Bronchial epithelial cell (primary cell): ENCODE data around the gene NEURL3. TPM values are rescaled to one million over a fixed set of nuclear protein-coding genes. Genes with fewer than 3 reads are reported as not detected.
A peak's percentile ranks its signal among the peaks of the same experiment; 100 is the strongest.

Source experiments
- DNase-seq: peaks from one replicate; pipeline ENCODE4 v3.0.0-alpha.2; 2010; ENCODE audit warnings: low read depth
- FAIRE-seq: peaks from 2 replicates; lab custom pipeline; 2011; peaks lifted over from hg19 to GRCh38; lab: Jason Lieb, UNC
- H3K27me3 ChIP-seq: 2 replicates; pipeline ENCODE4 v1.5.1; 2011; ENCODE audit warnings: low read length; ENCODE audit not compliant: control insufficient read depth, insufficient read depth
- H3K36me3 ChIP-seq: 2 replicates; pipeline ENCODE4 v1.5.1; 2011; ENCODE audit warnings: low read length; ENCODE audit not compliant: control insufficient read depth, insufficient read depth
- H3K4me3 ChIP-seq: 2 replicates; pipeline ENCODE4 v1.5.1; 2011; ENCODE audit warnings: mild to moderate bottlenecking, low read depth, low read length, control low read depth
- total RNA-seq: library from RNA; depleted of rRNA; stranded (reverse); fragments of >200 nt; gene quantifications from 2 replicates; pipeline ENCODE4 v1.2.1, GENCODE V29; 2014
- TF ChIP-seq, protein P1 (sequence below): IDR thresholded peaks from 2 replicates; pipeline ENCODE4 v1.5.1; 2011; ENCODE audit warnings: mild to moderate bottlenecking, moderate library complexity, low read length, control low read depth, inconsistent platforms; ENCODE audit not compliant: insufficient read depth, severe bottlenecking

NEURL3 gene
- total RNA-seq, 1 donor from 2014 or later: not detected

DNA sequence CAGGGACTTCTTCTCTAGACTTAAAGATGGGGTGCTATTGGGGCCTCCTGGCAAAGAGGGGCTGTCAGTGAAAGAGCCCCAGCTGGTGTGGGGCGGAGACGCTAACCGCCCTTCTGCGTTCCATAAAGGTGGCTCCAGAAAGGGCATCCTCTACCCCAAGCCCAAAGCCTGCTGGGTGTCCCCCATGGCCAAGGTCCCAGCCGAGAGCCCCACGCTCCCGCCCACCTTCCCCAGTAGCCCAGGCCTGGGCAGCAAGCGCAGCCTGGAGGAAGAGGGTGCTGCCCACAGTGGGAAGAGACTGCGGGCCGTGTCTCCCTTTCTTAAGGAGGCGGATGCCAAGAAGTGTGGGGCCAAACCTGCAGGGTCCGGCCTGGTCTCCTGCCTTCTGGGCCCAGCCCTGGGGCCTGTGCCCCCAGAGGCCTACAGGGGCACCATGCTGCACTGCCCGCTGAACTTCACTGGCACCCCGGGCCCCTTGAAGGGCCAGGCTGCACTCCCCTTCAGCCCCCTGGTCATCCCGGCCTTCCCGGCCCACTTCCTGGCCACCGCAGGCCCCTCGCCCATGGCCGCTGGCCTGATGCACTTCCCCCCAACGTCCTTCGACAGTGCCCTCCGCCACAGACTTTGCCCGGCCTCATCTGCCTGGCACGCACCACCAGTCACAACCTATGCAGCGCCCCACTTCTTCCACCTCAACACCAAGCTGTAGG, 46.6 kb upstream of the NEURL3 start:
- peaks cover 3% of the 10 kb centered on the region for H3K36me3 ChIP-seq
- DNase-seq (no peak), FAIRE-seq (no peak)
- TF ChIP-seq, protein P1, sequence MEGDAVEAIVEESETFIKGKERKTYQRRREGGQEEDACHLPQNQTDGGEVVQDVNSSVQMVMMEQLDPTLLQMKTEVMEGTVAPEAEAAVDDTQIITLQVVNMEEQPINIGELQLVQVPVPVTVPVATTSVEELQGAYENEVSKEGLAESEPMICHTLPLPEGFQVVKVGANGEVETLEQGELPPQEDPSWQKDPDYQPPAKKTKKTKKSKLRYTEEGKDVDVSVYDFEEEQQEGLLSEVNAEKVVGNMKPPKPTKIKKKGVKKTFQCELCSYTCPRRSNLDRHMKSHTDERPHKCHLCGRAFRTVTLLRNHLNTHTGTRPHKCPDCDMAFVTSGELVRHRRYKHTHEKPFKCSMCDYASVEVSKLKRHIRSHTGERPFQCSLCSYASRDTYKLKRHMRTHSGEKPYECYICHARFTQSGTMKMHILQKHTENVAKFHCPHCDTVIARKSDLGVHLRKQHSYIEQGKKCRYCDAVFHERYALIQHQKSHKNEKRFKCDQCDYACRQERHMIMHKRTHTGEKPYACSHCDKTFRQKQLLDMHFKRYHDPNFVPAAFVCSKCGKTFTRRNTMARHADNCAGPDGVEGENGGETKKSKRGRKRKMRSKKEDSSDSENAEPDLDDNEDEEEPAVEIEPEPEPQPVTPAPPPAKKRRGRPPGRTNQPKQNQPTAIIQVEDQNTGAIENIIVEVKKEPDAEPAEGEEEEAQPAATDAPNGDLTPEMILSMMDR: no peak
- H3K4me3 ChIP-seq: no peak overlapping the region
- no peaks in the 10 kb centered on the region for H3K27me3 ChIP-seq

DNA sequence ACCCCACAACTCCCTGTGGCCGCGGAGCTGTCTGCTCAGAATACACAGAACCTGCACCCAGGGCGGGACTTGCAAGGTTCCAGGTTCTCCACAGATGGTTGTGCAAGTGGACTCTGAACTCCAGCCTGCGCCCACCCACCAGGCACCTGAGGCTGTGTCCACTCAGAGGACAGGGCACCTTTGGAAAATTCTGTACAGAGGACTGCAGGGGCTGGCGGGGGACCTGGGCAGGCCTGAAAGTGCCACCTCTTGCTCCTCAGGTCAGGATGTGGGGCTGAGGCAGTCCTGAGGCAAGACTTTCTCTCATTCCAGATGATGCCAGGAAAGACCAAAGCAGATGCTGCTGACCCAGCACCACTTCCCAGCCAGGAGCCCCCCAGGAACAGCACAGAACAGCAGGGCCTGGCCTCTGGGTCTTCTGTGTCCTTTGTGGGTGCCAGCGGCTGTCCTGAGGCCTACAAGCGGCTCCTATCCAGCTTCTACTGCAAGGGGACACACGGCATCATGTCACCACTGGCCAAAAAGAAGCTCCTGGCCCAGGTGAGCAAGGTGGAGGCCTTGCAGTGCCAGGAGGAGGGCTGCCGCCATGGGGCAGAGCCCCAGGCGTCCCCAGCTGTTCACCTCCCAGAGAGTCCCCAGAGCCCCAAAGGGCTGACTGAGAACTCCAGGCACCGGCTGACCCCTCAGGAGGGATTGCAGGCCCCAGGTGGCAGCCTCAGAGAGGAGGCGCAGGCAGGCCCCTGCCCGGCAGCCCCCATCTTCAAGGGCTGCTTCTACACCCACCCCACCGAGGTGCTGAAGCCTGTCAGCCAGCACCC, 45.8 kb upstream of the NEURL3 start:
- DNase-seq: no peak

DNA sequence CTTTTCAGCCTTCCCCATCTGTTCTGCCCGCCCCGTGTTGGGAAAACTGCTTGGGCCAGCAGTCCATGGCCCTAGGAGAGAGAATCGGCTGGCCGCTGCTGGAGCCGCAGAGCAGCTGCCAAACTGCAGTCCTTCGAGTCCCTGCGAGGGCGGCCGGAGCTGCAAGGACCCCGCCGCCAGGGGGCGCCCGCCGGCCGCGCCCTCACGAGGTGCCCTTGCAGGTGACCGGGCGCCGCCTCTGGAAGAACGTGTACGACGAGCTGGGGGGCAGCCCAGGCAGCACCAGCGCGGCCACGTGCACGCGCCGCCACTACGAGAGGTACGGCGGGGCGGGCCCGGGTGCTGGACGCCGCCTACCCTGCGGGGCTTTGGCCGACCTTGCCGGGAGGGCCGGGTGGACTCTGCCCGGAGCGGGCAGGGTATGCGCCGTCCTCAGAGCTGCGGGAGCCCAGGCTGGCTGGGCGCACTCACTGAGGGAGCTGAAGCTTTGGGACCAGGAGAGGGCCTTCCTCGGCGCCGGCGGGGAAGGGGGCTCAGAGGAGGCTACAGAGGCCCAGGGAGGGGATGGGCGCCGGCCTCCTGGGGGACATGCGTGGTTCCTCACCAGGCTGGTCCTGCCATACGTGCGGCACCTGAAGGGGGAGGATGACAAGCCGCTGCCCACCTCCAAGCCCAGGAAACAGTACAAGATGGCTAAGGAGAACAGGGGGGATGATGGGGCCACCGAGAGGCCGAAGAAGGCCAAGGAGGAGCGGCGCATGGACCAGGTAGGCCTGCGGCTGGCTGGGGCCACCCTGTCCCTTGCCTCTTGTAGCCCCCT, 45.0 kb upstream of the NEURL3 start:
- TF ChIP-seq, protein P1: peak; percentile 61
- Histone ChIP-seq H3K4me3 (no peak overlapping the region), H3K36me3 (peaks cover 3% of the 10 kb centered on the region), H3K27me3 (no peaks in the 10 kb centered on the region)
- FAIRE-seq (no peak), DNase-seq (no peak)

More for the DNA sequence above, 45.8 kb upstream of the NEURL3 start:
- H3K36me3 ChIP-seq: peaks cover 3% of the 10 kb centered on the region
- H3K27me3 ChIP-seq: no peaks in the 10 kb centered on the region
- no peak overlapping the region for H3K4me3 ChIP-seq
- FAIRE-seq: no peak
- TF ChIP-seq, protein P1: no peak

DNA sequence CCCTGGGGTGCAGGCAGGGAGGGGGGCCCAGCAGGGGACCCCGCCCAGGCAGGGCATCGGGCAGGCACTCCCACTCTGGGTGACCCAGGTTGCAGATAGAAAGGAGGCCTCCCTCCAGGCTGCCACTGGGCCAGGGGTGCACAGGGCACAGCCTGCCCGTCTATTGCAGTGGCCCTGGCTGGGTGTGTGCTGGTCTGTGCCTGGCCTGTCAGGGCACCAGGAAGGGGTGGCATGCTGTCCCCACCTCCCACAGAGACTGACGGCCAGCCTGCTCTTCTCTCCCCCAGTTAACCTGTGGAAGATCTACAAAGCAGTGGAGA, 44.3 kb upstream of the NEURL3 start:
- DNase-seq (no peak), FAIRE-seq (no peak)
- TF ChIP-seq, protein P1: no peak
- Histone ChIP-seq H3K4me3 (no peak overlapping the region), H3K27me3 (no peaks in the 10 kb centered on the region), H3K36me3 (peaks cover 3% of the 10 kb centered on the region)

DNA sequence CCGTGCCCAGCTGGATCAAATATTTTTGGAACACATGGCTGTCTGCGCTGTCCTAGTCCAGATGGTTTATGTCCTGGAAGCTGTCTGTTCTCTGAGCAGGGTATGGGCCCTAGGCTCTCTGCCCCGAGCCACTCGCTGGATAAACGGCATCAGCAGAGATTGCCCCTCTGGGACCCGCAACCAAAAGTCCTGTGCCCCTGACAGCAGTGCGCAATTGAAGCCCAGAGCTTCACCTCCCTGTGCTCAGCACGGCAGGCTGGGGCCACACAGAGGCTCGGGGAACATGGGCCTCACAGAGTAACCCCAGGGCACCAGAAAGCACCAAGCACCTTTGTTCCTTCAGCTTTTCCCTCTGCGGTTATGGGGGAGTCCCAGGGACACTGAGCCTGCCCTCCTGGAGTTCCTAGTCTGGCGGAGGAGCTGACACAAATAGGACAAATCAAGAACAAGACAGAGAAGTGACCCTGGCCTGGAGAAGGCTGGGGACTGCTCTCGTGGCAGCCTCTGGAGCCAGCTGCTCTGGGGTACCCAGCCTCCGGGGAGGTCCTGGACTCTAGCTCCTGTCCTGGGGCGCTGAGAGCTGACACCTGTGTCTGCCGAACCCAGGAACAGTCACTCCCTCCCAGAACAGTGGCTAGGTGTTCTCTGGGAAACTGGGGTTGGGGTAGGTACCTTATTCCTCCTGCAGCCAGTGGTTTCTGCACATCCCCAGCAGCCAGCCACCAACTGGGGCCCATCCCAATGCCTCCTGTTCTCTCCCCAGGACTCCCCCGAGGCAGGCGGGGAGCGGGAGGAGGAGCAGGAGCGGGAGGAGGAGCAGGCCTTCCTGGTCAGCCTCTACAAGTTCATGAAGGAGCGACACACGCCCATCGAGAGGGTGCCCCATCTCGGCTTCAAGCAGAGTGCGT, 43.7 kb upstream of the NEURL3 start:
- TF ChIP-seq, protein P1: no peak
- FAIRE-seq (no peak), DNase-seq (no peak)
- H3K4me3 ChIP-seq: no peak overlapping the region
- no peaks in the 10 kb centered on the region for H3K27me3 ChIP-seq
- H3K36me3 ChIP-seq: peaks cover 3% of the 10 kb centered on the region
